Measurements from ENCODE around the gene PARP12.

PARP12 gene

GRCh38 chr7:140008755-140009610 is 53.8 kb downstream of the PARP12 start:
- DNase-seq: no peak

- no peak for DNase-seq
These were observed 55.6 kb downstream of the PARP12 start for GRCh38 chr7:140007051-140007690.

GRCh38 chr7:140006600-140006999 is 56.2 kb downstream of the PARP12 start:
- DNase-seq: no peak

GRCh38 chr7:140005754-140006503 is 56.8 kb downstream of the PARP12 start:
- no peak for DNase-seq

GRCh38 chr7:140005341-140005740 is 57.4 kb downstream of the PARP12 start:
- no peak for DNase-seq

GRCh38 chr7:140004672-140005071 is 58.1 kb downstream of the PARP12 start:
- no peak for DNase-seq

- DNase-seq: peak; percentile 31
These were observed 58.8 kb downstream of the PARP12 start for GRCh38 chr7:140003913-140004382.

- no peak for DNase-seq
These were observed 62.0 kb downstream of the PARP12 start for GRCh38 chr7:140000666-140001268.

- no peak for DNase-seq
These were observed 63.2 kb downstream of the PARP12 start for GRCh38 chr7:139999516-139999915.

- no peak for DNase-seq
These were observed 64.2 kb downstream of the PARP12 start for GRCh38 chr7:139998572-139998971.

- DNase-seq: no peak
These were observed 67.5 kb downstream of the PARP12 start for GRCh38 chr7:139995017-139995915.

GRCh38 chr7:139994356-139994755 is 68.4 kb downstream of the PARP12 start:
- no peak for DNase-seq

- DNase-seq: no peak
These were observed 69.2 kb downstream of the PARP12 start for GRCh38 chr7:139993592-139993991.

- no peak for DNase-seq
These were observed 69.6 kb downstream of the PARP12 start for GRCh38 chr7:139993169-139993568.

GRCh38 chr7:139992353-139993044 is 70.3 kb downstream of the PARP12 start:
- DNase-seq: no peak

GRCh38 chr7:139991911-139992310 is 70.8 kb downstream of the PARP12 start:
- no peak for DNase-seq

GRCh38 chr7:139991269-139991666 is 71.5 kb downstream of the PARP12 start:
- no peak for DNase-seq

- DNase-seq: no peak
These were observed 72.0 kb downstream of the PARP12 start for GRCh38 chr7:139990571-139991268.

- no peak for DNase-seq
These were observed 72.6 kb downstream of the PARP12 start for GRCh38 chr7:139990142-139990535.

- DNase-seq: no peak
These were observed 73.2 kb downstream of the PARP12 start for GRCh38 chr7:139989366-139990141.

Data from stimulated activated CD4-positive, alpha-beta T cell treated with anti-CD3 and anti-CD28 coated beads, Interleukin-1b, Interleukin-23, amount 100 ng/mL, for 48 hours (primary cell).